T-helper 1 cell (primary cell): ENCODE measurements around the gene HEYL.
A peak's percentile ranks its signal among the peaks of the same experiment; 100 is the strongest.
"Not testable (repeated sequence)": the region's sequence is repeated elsewhere in the genome, so short reads cannot be mapped to it uniquely, and the experiment has no call there.

Experiments
- DNase-seq, 5 donors: peaks; one replicate each; pipeline ENCODE4 v3.0.0-alpha.2; 2012 to 2020

HEYL gene

GRCh38 chr1:39635205-39635870 is 4.1 kb downstream of the HEYL start:
- DNase-seq = no peak

GRCh38 chr1:39633422-39633821 is 6.0 kb downstream of the HEYL start:
- no peak for DNase-seq

GRCh38 chr1:39632682-39633417 is 6.6 kb downstream of the HEYL start:
- DNase-seq = no peak

GRCh38 chr1:39632323-39632681 is 7.1 kb downstream of the HEYL start:
- DNase-seq = no peak

GRCh38 chr1:39631361-39632322 is 7.8 kb downstream of the HEYL start:
- DNase-seq = no peak

GRCh38 chr1:39628807-39629350 is 10.6 kb downstream of the HEYL start:
- peak in 1 of 5 donors; percentile 13 for DNase-seq

- DNase-seq = no peak
Observed at GRCh38 chr1:39626646-39627045, 12.8 kb downstream of the HEYL start.

GRCh38 chr1:39625462-39626273 is 13.8 kb downstream of the HEYL start:
- no peak for DNase-seq

GRCh38 chr1:39625009-39625408 is 14.4 kb downstream of the HEYL start:
- DNase-seq = no peak

GRCh38 chr1:39623053-39623452 is 16.4 kb downstream of the HEYL start:
- no peak for DNase-seq

- no peak for DNase-seq
Observed at GRCh38 chr1:39622427-39622826, 17.0 kb downstream of the HEYL start.

- DNase-seq = no peak
Observed at GRCh38 chr1:39620659-39621165, 18.7 kb downstream of the HEYL start.

GRCh38 chr1:39617488-39618049 is 21.9 kb downstream of the HEYL start:
- no peak for DNase-seq

GRCh38 chr1:39615086-39615673 is 24.3 kb downstream of the HEYL start:
- no peak for DNase-seq

- no peak for DNase-seq
Observed at GRCh38 chr1:39614488-39614887, 25.0 kb downstream of the HEYL start.

- no peak for DNase-seq
Observed at GRCh38 chr1:39613250-39613649, 26.2 kb downstream of the HEYL start.

GRCh38 chr1:39609618-39610331 is 29.7 kb downstream of the HEYL start:
- DNase-seq = peak in 4 of 5 donors; percentile 50 to 74 (median 53)

GRCh38 chr1:39608921-39609320 is 30.5 kb downstream of the HEYL start:
- no peak for DNase-seq

GRCh38 chr1:39603677-39604076 is 35.8 kb downstream of the HEYL start:
- not testable (repeated sequence) for DNase-seq

- DNase-seq = not testable (repeated sequence)
Observed at GRCh38 chr1:39601667-39602255, 37.7 kb downstream of the HEYL start.
